ENCODE data around the gene ZSWIM7.

DNA sequence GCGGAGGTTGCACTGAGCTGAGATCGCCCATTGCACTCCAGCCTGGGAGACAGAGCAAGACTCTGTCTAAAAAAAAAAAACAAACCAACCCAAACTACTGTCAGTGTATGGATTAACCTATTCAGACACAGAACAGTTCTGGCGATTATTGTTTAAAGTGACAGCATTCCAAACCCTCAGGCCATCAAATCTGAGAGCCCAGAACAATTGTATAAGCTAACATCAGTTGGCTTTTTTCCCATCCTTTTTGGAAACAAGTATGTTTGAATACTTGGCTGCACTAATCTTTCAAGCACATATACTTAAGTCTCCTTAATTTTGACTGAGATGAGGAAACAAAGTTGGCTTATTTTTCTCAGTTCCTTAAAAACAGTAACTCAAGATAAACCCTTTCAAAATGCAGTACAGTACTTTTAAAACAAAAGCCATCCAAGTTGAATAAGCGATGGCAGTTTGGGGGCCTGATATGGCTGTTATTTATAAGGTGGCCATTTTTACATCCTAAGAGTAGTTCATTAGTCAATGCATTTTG, 1.4 kb downstream of the ZSWIM7 start:
- TF ChIP-seq POLR2AphosphoS5 (IDR thresholded peaks at IDR 0.05; ENCODE audit: low read depth, low read length) (no peak), TAF1 (IDR thresholded peaks at IDR 0.05; ENCODE audit: borderline replicate concordance, insufficient read depth, low read length) (no peak)
